ENCODE data around the gene RACK1.
A peak's percentile ranks its signal among the peaks of the same experiment; 100 is the strongest.
"Not testable (repeated sequence)": the region's sequence is repeated elsewhere in the genome, so short reads cannot be mapped to it uniquely, and the experiment has no call there.

RACK1 gene

GRCh38 chr5:181243564-181244343 lies at the start of gene RACK1:
Gene RACK1, minus strand, starts transcription at chr5:181243906. Its CDS starts 106 bp downstream, at chr5:181243800.
- DNase-seq, result peak; percentile 93

GRCh38 chr5:181287331-181287730 lies 43.6 kb upstream of the RACK1 start:
- not testable (repeated sequence) for DNase-seq

DNA sequence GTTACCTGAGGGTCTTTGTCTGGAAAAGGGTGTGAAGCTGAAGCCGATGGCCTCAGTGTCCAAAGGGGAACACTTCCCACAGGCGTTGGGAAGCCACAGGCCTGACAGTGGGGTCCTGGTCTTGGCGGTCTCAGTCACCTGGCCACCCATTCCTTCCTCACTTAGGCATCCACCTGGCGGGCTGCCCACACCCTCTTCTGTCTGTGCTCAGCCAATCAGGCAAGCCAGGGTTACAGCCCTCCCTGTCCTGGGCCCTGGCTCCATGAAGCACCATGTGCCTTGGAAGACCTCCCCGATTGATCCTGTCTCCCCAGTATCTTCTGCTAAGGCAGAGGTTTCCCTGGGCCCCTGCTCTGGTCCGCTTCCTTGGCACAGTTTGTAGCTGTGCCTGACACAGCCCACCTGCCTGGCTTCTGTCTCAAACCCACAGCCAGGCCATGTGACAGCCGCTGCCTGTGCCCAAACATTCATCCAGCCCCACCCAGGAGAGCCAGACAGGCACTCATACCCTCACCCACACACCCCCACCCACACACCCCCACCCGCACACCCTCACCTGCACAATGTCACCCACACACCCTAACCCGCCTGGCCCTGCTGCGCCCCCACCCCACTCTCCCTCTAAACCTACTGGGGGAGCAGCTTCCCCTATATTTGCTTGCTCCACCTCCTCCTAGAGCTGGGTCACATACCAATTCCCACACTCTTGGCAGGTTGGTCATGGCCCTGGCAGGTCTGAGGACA lies 42.4 kb upstream of the RACK1 start:
- DNase-seq, result not testable (repeated sequence)

DNA sequence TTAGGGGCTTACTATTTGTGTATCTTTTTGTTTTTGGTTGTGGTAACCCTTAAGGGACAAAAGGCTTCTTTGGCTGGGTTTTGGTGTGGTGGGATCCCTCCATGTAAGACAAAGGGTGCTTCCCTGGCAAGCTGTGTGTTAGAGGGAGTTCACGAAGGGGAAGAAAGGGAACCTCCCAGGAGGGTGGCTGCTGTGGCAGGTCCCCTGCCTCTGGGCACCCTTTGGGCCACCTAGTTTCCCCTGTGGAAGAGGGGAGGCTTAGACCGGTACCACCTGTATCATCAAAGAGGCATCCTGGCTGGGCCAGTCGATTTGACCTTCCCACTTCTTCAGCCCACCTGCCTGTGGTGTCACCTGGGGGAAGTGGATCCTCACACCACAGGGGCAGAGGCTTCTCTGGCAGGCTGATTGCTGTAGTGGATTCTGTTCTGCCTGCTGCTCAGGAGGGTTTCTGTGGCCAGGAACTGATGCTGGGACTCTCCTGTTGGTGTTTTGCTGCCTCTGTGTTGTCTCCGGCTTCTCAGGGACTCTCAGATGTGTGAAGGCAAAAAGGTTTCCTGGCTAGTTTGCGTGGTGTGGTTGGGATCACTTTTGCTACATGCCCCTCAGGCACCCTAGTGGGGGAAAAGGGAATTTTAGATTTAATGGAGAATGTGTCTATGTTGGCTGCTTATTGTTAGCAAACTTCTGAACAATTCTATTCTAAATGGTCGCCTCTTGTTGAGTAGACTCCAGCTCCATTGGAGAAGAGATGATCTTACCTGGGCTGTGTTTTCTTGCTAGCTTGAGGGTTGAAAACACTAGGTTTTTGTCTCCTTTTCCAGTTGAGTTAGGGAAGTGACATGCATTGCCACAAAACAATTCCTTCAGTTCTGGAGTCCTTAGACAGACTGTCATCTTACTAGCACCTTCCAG lies 40.4 kb upstream of the RACK1 start:
- not testable (repeated sequence) for DNase-seq

DNA sequence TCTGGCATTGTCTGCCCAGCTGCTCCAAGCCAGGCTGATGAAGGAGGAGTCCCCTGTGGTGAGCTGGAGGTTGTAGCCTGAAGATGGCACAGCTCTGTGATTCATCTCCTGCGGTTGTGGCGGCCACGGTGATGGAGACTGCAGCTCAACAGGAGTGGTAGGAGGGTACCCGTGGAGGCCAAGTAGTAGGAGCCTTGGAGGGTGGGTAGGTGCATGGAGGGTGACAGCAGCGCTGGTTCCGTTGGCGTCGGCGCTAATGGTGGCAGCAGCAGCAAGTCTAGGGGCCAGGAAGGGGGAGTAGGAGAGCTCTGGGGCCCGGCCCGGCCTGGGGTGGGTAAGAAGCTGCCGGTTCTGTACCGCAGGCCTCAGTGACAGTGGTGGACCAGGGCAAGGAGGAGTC lies 39.6 kb upstream of the RACK1 start:
- no peak for DNase-seq

DNA sequence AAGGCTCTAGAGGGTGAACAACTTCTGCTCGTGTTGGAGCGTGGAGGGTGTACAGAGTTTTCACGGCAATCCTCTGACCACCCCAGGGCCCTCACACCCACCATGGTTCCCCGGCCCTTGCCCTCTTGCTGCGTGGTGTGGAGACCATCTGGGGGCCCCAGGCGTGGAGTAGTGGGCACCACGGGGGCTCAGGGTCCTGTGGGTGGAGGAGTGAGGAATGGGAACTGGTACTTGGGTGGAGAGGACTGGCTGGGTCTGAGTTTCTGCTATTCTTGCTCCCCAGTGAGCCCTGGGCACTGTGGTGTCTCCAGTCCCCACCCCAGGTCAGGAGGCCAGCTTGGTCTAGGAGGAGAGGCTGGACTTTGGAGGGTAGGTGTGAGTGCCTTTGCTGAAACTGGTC lies 39.2 kb upstream of the RACK1 start:
- DNase-seq, result no peak

GRCh38 chr5:181282415-181282814 lies 38.7 kb upstream of the RACK1 start:
- not testable (repeated sequence) for DNase-seq

DNA sequence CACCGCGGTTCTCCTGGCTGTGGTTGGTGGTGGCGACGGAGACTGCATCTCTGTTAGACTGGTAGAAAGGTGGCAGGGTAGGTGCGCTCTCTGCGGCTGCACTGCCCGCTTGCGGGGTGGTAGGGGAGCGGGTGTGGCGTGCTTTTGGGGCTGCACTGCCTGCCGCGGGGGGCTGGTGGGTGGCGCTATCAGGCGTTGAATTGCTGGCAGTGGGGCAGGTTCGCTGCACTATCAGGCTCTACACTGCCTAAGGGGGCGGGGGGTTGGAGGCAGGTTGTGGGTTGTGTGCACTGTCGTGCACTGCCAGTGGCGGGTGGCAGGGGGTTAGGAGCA lies 38.2 kb upstream of the RACK1 start:
- no peak for DNase-seq

GRCh38 chr5:181281077-181281983 lies 37.6 kb upstream of the RACK1 start:
- DNase-seq, result no peak

DNA sequence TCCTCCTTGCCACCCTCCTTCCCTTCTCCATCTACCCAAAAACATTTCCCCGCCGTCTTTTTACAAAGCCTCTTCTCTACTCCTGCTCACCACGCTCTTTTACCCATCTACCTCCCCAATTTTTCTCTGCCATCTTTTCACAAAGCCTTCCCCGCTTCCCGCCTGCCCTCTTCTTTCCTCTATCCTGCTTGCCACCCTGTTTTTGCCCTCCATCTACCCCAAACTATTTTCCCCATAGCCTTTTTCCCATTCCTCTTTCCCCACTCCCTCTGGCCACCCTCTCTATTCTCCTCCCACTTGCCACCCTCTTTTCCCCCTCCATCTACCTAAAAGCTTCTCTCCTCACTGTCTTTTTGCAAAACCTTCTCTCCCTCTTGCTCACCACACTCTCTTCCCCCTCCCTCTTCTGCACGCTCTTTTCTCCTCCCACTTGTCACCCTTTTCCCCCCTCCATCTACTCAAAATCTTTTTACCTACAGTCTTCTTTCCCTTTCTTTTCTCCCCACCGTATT lies 36.6 kb upstream of the RACK1 start:
- no peak for DNase-seq

- not testable (repeated sequence) for DNase-seq
These were observed 29.7 kb upstream of the RACK1 start for GRCh38 chr5:181273433-181273744.

DNA sequence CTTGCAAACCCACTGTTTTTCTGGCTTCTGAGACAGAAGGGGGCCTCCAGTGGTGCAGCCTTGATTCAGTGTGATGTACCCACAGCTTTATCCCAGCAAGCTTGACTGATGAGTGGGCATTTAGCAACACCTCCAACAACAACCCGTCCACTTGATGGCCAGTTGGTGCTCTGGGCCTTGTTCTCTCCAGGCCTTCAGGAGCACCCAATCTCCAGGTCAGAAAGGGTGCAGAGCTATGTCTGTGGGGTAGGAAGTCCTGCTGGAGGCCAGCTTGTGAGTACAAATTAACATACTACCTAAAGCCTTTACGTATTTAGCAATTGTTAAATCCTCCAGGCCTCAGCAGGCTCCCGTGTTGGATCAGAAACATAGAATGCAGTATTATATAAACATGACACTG lies 27.4 kb upstream of the RACK1 start:
- no peak for DNase-seq

DNA sequence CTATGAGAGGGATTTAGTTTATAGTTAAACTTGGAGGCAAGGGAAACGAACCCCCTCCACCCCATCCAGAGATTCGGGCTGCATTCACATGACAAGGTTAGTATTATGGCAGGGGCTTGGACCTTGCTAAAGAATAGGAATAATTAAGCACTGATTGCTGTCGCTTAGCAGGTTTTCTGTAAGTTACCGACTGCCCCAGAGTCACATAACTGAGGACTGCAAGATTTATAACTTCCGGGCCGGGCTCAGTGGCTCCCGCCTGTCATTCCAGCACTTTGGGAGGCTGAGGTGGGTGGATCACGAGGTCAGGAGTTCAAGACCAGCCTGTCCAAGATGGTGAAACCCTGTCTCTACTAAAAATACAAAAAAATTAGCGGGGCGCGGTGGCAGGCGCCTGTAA lies 24.2 kb upstream of the RACK1 start:
- not testable (repeated sequence) for DNase-seq

DNA sequence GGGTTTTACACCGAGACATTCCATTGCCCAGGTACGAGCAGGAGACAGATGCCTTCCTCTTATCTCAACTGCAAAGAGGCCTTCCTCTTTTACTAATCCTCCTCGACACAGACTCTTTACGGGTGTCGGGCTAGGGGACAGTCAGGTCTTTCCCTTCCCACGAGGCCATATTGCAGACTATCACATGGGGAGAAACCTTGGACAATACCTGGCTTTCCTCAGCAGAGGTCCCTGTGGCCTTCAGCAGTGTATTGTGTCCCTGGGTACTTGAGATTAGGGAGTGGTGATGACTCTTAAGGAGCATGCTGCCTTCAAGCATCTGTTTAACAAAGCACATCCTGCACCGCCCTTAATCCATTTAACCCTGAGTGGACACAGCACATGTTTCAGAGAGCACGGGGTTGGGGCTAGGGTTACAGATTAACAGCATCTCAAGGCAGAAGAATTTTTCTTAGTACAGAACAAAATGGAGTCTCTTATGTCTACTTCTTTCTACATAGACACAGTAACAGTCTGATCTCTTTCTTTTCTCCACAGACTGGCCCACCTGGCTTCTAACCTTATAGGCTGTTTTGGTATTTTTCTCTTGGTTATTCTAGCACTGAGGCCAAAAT lies 23.7 kb upstream of the RACK1 start:
- not testable (repeated sequence) for DNase-seq

DNA sequence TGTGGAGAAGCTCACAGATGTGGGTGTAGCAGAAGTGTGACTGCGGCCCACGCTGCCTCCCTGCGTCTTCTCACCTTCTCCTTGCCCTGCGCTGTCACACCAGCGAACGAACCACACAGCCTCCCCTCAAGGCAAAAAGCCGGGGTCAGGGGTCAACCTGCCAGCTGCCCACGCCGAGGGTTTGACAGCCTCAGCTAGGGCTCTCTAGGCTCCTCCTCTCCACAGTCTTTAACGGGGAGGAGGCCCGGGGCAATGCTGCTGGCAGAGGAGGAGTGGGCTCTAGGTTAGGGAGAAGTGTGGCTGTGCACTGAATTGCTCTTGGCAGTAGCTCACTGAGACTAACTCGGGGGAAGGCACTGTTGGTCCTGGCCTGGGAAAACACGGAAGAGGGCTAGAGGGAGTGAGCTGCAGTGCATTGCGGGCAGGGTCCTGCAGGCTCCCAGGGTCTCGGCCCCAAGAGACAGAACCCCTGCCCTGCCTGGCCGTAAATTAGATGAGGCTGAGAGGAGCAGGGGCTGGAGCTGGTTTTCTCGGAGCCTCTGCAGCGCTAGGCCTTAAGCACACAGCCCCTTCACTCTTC lies 21.5 kb upstream of the RACK1 start:
- DNase-seq, result no peak

- no peak for DNase-seq
These were observed 19.9 kb upstream of the RACK1 start for GRCh38 chr5:181263633-181264032.

- DNase-seq, result peak; percentile 83
These were observed 17.8 kb upstream of the RACK1 start for GRCh38 chr5:181261320-181262049.

DNA sequence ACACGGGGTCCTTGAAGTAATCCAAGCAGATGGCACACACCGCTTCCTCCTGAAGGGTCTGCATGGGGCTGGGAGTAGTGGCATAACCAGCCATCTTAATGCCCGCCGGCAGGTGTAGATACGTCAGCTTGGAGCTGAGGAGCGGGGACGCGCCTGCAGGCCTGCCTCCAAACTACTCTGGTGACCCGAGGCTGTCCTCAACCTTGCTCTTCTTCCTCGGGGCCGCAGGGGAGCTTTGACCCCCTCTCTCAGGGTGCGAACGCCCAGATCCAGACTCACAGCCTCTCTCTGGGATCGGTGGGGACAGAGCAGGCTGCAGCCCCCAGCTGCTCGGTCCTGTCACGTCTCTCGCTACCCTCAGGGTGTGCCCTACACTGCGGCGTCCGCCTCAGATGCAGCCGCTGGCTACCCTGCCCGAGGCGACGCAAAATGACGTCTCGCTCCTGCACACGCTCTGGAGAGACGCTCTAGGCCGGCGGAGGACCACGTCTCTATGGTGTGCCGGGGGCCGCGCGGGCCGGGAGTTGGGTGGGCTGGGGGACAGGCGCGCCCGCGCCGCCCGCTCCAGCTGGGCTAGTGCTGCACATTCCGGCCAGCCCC lies 17.1 kb upstream of the RACK1 start, which contains the start of gene TRIM52:
Gene TRIM52 (minus strand): TSS at position 424 of the 600 bp plus-strand sequence. CDS start 330 bp downstream, at position 94.
- DNase-seq, result peak; percentile 95

GRCh38 chr5:181259974-181260719 lies 16.4 kb upstream of the RACK1 start:
- DNase-seq, result no peak

All from activated CD4-positive, alpha-beta T cell treated with anti-CD3 and anti-CD28 coated beads, Interleukin-10, Interleukin-2, amounts not matched to agents 100 ng/mL and 50 ng/mL, durations not matched to agents 16 hours and 8 hours (primary cell).